Left cardiac atrium (tissue), 4 donors: ENCODE data around the gene PRR3. TPM values are rescaled to one million over a fixed set of nuclear protein-coding genes. Genes with fewer than 3 reads are reported as not detected.

Experiments
- ATAC-seq, 2 donors: fragments of 200-7000 bp; cut with Tn5 transposase; one replicate each; pipeline ENCODE4 v1.9.1; 2020; ENCODE audit warnings: mild to moderate bottlenecking in 2 of 2, moderate library complexity in 2 of 2
- DNase-seq: peaks from one replicate; pipeline ENCODE4 v3.0.0-alpha.2; 2020
- intact Hi-C, 2 donors: fragments of 100-400 bp; cut with DNase I; formaldehyde crosslinking; loops; one replicate each; pipeline versions ENCODE4 v1.14.1 to v1.15.1; 2022 to 2023
- total RNA-seq, 2 donors: library from RNA; stranded (reverse); fragmentation: NEBNext Ultra II Directional; extraction: Animal tissue kit (Norgen Biotek cat#: 25700); gene quantifications; one replicate each; pipeline ENCODE4 v1.2.1, GENCODE V29; 2021
- donor health status: DM: no; HTN: yes; CAD: no.
- donor health status: DM: no; HTN: yes; CAD: no; lungs with severe emphysema.
- donor health status: DM: yes; HTN: yes; CAD: no.
- donor health status: Dilated cardiomyopathy.

The PRR3 gene
- total RNA-seq, 2 donors from 2014 or later = 4.6 to 5.4 TPM

DNA sequence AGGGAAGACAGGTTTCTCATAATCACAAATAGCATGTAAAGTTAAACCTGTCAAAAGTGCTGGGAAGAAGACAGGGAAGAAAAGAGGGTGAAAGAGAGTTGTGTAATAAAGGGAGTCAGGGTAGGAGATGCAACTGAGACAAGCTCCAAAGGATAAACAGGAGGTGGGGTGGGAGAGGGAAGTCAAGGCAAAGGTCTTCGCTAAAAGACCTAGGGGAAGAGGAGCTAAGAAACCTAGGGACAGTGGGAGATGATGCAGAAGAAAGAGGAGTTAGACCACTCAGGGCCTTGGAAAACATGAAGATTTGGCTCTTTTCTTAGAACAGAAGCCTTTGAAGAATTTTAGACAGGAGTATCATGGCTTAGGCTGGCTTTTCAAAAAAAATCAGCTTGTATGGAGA, 7.0 kb downstream of the PRR3 start:
- DNase-seq = no peak
- no peak for ATAC-seq
- intact Hi-C loops = no loop called here

DNA sequence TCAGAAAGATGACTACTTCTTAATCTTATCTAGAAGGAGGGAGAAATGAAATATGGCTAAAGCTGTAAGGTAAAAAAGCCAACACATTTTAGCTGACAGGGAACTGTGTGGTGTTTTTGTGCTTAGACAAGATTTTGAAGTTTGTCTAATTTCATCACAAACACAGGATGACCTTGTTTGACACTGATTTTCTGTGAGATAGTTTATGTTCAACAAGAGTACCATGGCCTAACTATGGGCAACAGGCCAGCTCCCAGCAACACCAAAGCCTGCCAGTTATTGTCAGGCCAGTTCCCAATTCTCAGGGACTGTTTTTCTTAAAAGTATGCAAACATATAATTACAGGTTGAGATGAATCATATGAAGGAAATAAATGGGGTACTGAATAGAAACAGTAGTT, 8.7 kb downstream of the PRR3 start:
- DNase-seq (no peak), ATAC-seq (no peak)
- intact Hi-C loops = no loop called here

DNA sequence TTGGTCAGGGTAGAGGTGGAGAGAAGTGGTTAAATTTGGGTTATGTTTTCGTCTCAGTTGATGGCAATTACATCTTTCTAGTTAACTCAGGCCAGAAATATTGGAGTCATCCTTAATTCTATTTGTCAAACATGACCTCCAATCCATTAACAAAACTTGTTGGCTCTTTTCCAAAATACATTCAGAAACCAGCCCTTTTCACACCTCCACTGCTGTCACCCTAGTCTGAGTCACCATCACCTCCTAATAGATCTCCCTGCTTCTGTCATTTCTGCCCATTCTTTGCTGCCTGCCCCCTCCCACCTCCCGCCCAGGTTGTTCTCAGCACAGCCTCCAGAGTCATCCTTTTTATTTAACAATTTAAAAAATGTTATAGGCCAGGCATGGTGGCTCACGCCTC, 11.2 kb downstream of the PRR3 start:
- intact Hi-C loops = no loop called here
- ATAC-seq = no peak

DNA sequence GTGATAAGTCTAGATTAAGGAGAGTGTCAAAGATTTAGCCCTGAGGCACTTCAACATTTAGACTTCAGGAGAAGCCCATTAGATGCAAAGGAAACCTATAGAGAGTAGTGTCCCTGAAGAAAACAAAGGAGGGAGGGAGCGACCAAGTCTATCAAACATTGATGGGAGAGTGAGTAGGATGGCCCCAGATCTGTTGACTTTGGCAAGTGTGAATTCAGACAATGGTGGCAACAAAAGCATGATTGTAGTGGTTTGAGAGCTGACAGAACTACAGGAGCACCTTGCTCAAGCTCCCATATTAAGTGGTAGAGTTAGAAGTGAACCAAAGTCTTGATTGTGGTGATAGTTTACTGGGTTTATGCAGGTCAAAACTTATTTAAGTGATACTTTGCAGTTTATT, 13.2 kb downstream of the PRR3 start:
- ATAC-seq (no peak), DNase-seq (no peak)
- intact Hi-C loops = no loop called here

More for the DNA sequence above, 11.2 kb downstream of the PRR3 start:
- DNase-seq = no peak

DNA sequence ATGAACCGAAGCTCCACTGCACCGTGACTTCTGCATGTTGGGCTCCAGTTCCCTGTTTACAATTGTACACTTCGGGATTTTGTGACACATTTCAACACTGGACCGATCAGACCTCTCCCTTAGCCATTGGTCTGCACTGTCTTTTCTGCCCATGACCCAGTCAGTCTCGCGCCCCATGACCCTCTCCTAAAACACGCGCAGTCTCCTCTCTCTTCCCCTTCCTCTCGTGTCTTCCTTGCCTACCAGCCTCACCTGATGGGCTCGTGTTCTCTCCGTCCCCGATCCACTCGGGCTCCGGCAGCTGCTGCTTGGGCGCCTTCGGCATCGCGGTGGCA, 13.6 kb downstream of the PRR3 start:
- ATAC-seq = peak; percentile 6 to 22
- DNase-seq = peak; percentile 31
- intact Hi-C loops = no loop called here

DNA sequence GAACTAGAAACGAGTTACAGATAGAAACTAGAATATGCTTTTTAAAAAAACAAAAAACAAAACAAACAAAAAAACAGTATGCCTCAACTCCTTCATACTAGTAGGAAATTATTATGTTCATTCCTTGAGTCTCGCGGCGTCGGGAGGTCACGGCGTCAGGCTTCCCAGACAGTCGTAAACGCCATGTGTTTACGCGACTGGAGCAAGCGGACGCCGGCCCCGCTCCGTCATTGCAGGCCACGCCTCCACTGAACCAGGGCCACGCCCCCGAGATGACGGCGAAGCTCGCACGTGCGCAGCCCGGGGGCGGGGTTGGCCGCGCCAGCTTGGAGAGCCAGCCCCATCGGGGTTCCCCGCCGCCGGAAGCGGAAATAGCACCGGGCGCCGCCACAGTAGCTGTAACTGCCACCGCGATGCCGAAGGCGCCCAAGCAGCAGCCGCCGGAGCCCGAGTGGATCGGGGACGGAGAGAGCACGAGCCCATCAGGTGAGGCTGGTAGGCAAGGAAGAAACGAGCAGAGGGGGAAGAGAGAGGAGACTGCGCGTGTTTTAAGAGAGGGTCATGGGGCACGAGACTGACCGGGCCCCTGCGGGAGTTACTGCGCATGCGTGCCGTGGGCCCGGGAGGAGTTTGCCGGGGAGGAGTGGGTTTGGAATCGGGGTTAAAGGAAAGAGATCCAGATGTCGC, 14.1 kb downstream of the PRR3 start, which contains the start of gene ABCF1:
TSS of gene ABCF1 (plus strand) at position 368 of the 687 bp plus-strand sequence. CDS start at position 414, 46 bp downstream.
- peak; percentile 99 to 100 for ATAC-seq
- intact Hi-C loops = no loop called here
- DNase-seq = peak; percentile 99

DNA sequence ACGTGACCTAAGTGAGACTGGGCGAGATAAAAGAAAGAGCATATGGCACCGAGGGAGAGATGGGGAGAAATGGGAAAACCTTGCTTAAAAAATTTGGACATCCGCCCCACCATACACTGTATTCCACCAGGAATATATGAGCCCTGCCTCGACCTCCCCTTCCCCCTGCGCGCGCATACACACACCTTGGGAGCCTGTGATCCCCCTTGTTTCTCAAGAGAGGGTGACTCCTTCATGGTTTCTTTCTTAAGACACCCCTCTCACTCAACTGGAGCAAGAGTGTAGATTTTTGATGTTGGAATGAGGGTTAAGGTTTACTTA, 14.6 kb downstream of the PRR3 start:
- no peak for DNase-seq
- ATAC-seq = no peak
- intact Hi-C loops = no loop called here

DNA sequence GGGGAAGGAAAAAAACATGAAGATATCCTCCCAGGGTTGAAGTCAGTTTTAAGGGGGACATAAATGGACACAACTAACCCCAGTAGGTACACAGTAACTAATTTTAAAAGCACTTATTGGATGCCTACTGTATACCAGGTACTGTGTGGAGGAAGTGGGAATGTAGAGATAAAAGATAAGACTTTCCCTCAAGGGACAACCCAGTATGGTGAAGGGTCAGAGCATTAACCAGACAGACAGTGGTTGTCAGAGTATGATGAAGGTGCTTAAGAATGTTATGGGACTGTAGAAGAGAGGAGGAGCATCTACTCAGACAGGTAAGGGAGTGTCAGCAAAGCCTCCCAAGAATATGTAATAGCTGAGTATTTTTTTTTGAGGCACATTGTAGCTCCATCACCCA, 15.1 kb downstream of the PRR3 start:
- intact Hi-C loops = no loop called here
- no peak for ATAC-seq
- no peak for DNase-seq

DNA sequence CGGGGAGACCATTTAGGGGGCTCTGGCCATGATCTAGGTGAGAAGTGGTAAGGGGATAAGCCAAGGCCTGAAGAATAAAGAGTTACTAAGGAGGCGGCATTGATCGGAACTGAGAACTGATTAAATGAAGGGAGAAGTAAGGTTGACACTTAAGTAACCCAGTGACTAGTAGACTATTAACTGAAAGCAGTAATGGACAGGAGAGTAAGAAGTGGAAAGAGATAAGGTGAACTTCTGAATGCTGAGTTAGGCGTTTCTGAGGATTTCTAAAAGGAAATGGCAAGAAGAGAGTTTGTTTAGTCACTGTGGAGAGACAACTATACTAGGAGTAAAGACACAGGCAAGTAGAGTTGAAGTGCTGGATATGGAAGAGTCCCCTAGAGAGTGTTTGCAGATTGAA, 16.0 kb downstream of the PRR3 start:
- ATAC-seq (no peak), DNase-seq (no peak)
- intact Hi-C loops = no loop called here

DNA sequence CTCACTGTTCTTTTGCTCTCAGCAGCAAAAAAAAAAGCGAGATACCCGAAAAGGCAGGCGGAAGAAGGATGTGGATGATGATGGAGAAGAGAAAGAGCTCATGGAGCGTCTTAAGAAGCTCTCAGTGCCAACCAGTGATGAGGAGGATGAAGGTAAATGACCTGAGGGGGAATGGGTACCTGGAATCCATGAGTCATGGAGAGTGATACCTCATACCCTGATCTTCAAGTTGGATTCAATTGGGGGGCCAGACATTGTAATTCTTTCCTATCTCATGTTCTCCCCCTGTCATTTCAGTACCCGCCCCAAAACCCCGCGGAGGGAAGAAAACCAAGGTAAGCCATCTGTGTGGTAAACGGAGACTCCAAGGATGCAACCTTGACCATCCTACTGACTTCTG, 21.0 kb downstream of the PRR3 start:
- intact Hi-C loops = no loop called here
- no peak for DNase-seq
- no peak for ATAC-seq

DNA sequence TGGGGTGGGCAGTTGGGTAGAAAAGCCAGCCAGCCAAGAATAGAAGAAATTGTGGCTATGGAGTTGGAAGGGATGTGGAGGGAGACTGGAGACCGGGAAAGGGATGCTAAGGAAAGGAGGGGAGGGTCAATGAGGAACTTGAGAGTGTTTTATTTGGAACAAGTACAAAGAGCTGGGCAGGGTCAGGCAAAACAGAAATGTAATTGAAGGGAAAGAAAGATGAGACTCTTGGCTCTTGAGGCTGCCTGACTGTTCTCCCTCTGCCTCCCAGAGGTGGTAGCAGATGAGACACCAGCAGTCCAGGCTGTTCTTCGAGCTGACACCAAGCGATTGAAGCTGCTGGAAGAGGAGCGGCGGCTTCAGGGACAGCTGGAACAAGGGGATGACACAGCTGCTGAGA, 26.8 kb downstream of the PRR3 start:
- intact Hi-C loops = no loop called here
- no peak for DNase-seq
- no peak for ATAC-seq

DNA sequence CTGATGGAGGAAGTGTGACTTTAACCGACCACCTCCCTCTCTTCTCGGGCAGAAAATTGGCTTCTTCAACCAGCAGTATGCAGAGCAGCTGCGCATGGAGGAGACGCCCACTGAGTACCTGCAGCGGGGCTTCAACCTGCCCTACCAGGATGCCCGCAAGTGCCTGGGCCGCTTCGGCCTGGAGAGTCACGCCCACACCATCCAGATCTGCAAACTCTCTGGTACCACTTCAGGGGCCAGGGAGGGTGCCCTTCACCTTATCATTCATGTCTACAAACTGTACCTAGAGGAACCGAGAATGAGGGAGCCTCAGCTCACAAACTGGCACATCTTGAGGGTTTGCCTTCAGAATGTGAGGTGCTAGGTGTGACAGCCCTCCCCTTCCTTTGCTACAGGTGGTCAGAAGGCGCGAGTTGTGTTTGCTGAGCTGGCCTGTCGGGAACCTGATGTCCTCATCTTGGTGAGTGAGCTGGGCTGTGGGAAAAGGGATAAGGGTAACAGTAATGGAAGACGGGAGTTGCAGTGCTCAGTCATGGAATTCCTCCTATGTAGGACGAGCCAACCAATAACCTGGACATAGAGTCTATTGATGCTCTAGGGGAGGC, 32.8 kb downstream of the PRR3 start:
- intact Hi-C loops = loop anchor here in 1 of 2 donors (5.0 kb wide), 1 partner anchor 43 kb away; no protein-coding TSS in a partner anchor
- no peak for ATAC-seq
- DNase-seq = no peak

DNA sequence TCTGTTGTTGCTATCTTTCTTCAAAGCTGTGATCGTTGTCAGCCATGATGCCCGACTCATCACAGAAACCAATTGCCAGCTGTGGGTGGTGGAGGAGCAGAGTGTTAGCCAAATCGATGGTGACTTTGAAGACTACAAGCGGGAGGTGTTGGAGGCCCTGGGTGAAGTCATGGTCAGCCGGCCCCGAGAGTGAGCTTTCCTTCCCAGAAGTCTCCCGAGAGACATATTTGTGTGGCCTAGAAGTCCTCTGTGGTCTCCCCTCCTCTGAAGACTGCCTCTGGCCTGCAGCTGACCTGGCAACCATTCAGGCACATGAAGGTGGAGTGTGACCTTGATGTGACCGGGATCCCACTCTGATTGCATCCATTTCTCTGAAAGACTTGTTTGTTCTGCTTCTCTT, 33.4 kb downstream of the PRR3 start:
- intact Hi-C loops = loop anchor here in 1 of 2 donors (5.0 kb wide), 1 partner anchor 43 kb away; no protein-coding TSS in a partner anchor
- ATAC-seq (no peak), DNase-seq (no peak)

DNA sequence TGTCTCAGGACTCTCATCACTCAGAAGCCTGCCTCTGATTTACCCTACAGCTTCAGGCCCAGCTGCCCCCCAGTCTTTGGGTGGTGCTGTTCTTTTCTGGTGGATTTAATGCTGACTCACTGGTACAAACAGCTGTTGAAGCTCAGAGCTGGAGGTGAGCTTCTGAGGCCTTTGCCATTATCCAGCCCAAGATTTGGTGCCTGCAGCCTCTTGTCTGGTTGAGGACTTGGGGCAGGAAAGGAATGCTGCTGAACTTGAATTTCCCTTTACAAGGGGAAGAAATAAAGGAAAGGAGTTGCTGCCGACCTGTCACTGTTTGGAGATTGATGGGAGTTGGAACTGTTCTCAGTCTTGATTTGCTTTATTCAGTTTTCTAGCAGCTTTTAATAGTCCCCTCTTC, 33.9 kb downstream of the PRR3 start:
- intact Hi-C loops = loop anchor here in 1 of 2 donors (5.0 kb wide), 1 partner anchor 44 kb away; no protein-coding TSS in a partner anchor

DNA sequence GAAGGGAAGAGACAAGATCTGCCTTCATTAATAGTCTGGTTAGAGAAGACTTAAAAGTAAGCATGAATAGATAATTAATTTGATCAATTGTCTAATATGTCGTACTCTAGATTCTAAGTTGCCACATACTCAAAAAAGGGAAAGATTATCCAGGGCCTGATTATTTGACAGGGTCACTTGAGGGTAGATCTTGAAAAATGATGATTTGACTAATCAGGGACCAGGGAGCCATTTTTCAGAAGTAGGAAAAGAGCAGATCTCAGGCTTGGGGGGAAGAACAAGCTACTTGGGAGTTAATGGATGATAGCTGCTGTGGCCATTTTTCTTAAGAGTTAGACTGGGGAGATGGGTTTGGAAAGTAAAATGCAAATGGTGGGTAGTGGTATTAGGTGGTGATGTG, 35.2 kb downstream of the PRR3 start:
- DNase-seq (no peak), ATAC-seq (no peak)
- intact Hi-C loops = loop anchor here in 1 of 2 donors (5.0 kb wide), 1 partner anchor 45 kb away; no protein-coding TSS in a partner anchor

More for the DNA sequence above, 33.9 kb downstream of the PRR3 start:
- ATAC-seq (peak in 1 of 2 donors; percentile 16), DNase-seq (no peak)

DNA sequence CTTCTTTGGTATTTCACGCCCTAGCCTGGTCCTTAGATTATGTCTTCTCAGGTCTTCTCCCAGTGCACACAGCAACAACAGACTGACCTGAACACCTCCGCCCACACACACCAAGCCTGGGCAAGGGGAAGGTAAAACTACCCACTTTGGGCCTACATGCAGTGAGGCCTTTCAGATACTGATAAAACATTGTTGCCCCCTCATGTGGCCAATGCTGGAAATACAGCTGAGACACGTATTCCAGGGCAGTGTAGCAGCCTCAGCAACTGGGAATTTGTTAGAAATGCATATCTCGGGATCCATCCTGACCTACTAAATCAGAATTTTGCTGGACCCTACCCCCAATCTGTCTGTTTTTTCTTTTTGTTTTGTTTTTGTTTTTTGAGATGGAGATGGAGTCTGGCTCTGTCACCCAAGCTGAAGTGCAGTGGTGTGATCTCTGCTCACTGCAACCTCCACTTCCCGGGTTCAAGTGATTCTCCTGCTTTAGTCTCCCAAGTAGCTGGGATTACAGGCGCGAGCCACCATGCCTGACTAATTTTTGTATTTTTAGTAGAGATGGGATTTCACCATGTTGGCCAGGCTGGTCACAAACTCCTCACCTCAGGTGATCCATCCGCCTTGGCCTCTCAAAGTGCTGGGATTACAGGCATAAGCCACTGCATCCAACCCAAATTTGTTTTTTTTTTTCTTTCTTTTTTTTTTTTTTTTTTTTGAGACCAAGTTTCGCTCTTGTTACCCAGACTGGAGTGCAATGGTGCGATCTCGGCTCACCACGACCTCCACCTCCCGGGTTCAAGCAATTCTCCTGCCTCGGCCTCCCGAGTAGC, 40.4 kb downstream of the PRR3 start:
- peak; percentile 71 to 77 for ATAC-seq
- peak; percentile 82 for DNase-seq
- intact Hi-C loops = loop anchor here in 1 of 2 donors (5.0 kb wide), 1 partner anchor 115 kb away; no protein-coding TSS in a partner anchor

DNA sequence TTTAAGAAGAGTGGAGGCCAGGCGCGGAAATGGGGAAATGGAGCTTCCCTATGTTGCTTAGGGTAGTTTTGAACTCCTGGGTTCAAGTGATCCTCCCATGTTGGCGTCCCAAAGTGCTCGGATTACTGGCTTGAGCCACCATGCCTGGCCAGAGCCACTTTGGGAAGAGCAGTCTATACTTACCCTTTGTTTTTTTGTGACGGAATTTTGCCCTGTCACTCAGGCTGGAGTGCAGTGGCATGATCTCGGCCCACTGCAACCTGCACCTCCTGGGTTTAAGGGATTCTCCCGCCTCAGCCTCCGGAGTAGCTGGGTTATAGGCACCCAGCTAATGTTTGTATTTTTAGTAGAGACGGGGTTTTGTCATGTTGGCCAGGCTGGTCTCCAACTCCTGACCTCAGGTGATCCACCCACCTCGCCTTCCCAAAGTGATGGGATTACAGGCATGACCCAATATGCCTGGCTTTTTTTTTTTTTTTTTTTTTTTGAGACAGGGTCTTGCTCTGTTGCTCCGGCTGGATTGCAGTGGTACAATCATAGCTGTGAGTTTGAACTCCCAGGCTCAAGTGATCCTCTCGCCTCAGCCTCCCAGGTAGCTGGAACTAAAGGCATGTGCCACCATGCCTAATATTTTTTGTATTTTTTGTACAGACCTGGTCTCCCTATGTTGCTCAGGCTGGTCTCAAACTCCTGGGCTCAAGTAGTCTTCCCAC, 42.0 kb downstream of the PRR3 start:
- intact Hi-C loops = loop anchor here in 1 of 2 donors (5.0 kb wide), 1 partner anchor 117 kb away; no protein-coding TSS in a partner anchor
- ATAC-seq (no peak), DNase-seq (no peak)

DNA sequence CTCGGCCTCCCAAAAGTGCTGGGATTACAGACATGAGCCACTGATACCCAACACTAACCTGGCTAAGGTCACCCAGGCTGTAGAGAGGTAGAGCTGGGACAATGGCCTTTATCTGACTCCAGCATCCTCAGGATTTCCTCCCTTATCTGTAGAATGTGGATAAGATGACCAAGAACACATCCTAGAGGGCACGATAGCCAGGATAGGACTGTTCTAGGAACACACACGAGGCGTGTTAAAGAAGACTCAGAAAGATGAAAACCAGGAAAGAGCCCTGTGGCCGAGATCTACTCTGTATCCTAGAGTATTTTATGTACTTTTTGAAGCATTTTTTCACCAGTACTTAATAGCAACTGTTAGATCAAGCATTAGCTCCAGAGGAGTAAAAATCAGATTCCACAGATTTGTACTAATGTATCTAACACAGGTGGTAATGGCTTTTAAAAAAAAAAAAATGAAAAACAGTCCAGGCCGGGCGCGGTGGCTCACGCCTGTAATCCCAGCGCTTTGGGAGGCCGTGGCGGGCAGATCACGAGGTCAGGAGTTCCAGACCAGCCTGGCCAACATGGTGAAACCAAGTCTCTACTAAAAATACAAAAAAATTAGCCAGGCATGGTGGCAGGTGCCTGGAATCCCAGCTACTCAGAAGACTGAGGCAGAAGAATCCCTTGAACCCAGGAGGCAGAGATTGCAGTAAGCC, 42.7 kb downstream of the PRR3 start:
- no peak for ATAC-seq
- no peak for DNase-seq
- intact Hi-C loops = loop anchor here in 1 of 2 donors (5.0 kb wide), 1 partner anchor 117 kb away; no protein-coding TSS in a partner anchor
